MM.1S (cell line): ENCODE data around the gene TNKS1BP1.

Source experiments
- EZH2phosphoT487 ChIP-seq: fragments of 300-600 bp; sonication (generic); IDR thresholded peaks from 2 replicates; pipeline ENCODE4 v1.6.1; 2018; ENCODE audit warnings: antibody characterized with exemption, low read length
- TF ChIP-seq, protein P1 (sequence below): fragments of 300-600 bp; sonication (generic); IDR thresholded peaks from 2 replicates; pipeline ENCODE4 v1.5.1; 2016; ENCODE audit warnings: antibody characterized with exemption, low read length, mixed read lengths

DNA sequence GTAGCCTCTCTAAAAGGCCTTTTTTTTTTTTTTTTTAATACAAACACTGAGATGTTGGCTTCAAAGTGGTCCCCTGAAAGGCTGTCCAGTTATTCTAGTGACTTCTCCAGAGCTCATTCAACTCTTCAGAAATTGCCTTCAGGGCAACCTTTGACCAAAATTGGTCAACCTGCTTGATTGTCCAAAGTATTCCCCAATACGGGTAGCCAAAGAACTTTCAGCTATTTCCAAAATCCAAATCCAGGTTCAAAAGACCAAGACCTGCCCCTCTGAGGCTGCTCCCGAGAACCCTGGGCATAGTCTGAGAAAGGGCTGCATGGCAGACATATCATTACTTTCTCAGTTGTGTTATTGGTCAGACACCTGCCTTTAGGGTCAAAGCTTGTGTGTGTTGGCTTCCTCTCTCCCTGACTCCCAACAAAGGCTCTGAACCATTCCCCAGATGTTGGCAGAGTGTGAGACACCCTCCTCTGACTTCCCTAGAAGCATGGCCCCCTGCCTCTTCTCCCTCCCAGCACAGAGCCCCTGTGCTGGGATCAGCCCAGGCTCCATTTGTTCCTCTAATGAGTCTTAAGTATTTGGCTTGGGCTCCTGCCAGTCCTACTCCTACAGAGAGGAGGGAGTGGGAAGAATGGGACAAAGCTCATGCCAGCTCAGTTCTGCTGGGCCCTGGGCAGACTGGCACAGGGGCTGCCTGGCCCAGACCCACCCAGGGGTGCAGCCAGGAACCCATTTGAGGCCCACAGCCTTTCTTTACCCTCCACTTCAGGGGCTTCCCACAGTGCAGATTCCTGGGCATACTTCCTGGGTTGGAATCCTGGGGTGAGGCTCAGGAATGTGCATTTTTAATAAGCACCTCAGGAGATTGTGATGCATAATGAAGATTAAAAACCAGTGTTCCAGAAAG lies 30.3 kb downstream of the TNKS1BP1 start:
- TF ChIP-seq, protein P1, sequence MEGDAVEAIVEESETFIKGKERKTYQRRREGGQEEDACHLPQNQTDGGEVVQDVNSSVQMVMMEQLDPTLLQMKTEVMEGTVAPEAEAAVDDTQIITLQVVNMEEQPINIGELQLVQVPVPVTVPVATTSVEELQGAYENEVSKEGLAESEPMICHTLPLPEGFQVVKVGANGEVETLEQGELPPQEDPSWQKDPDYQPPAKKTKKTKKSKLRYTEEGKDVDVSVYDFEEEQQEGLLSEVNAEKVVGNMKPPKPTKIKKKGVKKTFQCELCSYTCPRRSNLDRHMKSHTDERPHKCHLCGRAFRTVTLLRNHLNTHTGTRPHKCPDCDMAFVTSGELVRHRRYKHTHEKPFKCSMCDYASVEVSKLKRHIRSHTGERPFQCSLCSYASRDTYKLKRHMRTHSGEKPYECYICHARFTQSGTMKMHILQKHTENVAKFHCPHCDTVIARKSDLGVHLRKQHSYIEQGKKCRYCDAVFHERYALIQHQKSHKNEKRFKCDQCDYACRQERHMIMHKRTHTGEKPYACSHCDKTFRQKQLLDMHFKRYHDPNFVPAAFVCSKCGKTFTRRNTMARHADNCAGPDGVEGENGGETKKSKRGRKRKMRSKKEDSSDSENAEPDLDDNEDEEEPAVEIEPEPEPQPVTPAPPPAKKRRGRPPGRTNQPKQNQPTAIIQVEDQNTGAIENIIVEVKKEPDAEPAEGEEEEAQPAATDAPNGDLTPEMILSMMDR: no peak
- TF ChIP-seq EZH2phosphoT487: no peak
